HepG2 (cell line): ENCODE results near the gene KDM2B. TPM values are rescaled to one million over a fixed set of nuclear protein-coding genes. Genes with fewer than 3 reads are reported as not detected.
A peak's percentile ranks its signal among the peaks of the same experiment; 100 is the strongest.

ENCODE experiments used
- ATF7-NPFF ChIP-seq: sonication (generic); formaldehyde crosslinking; IDR thresholded peaks from 2 replicates; pipeline ENCODE4 v1.8.1; 2023; ENCODE audit warnings: mild to moderate bottlenecking, low read depth, missing genetic modification reagents, moderate library complexity
- CBFB ChIP-seq: sonication (generic); formaldehyde crosslinking; IDR thresholded peaks from 2 replicates; pipeline ENCODE4 v1.4.0; 2020; ENCODE audit warnings: missing genetic modification reagents
- ELF4 ChIP-seq: sonication (generic); formaldehyde crosslinking; IDR thresholded peaks from 2 replicates; pipeline ENCODE4 v1.5.0; 2020; ENCODE audit warnings: missing genetic modification reagents, mild to moderate bottlenecking, moderate library complexity, borderline replicate concordance
- FOXA1 ChIP-seq, 2 experiments: fragments of 450-650 bp in 1 of 2; sonication (generic) in 1 of 2; formaldehyde crosslinking in 1 of 2; IDR thresholded peaks; 2 replicates each; pipeline versions ENCODE4 v1.4.0 to v1.6.1; 2016 to 2020; ENCODE audit warnings: missing genetic modification reagents in 1 of 2
- GFI1 ChIP-seq: sonication (generic); formaldehyde crosslinking; IDR thresholded peaks from 2 replicates; pipeline ENCODE4 v1.5.0; 2020; ENCODE audit warnings: missing genetic modification reagents, mild to moderate bottlenecking, borderline replicate concordance
- NCOA1 ChIP-seq: sonication (generic); formaldehyde crosslinking; IDR thresholded peaks from 2 replicates; pipeline ENCODE4 v1.9.0; 2021; ENCODE audit warnings: missing genetic modification reagents
- YEATS4 ChIP-seq: sonication (generic); formaldehyde crosslinking; IDR thresholded peaks from 2 replicates; pipeline ENCODE4 v1.4.0; 2020; ENCODE audit warnings: missing genetic modification reagents, borderline replicate concordance
- ZBTB1 ChIP-seq: sonication (generic); formaldehyde crosslinking; IDR thresholded peaks from 2 replicates; pipeline ENCODE4 v1.4.0; 2020; ENCODE audit warnings: missing genetic modification reagents, borderline replicate concordance
- ZBTB3 ChIP-seq: sonication (generic); formaldehyde crosslinking; IDR thresholded peaks from 2 replicates; pipeline ENCODE4 v1.4.0; 2020; ENCODE audit warnings: low read depth, mild to moderate bottlenecking, moderate library complexity, missing genetic modification reagents, borderline replicate concordance
- ZNF263 ChIP-seq: sonication (generic); formaldehyde crosslinking; IDR thresholded peaks from 2 replicates; pipeline ENCODE4 v1.4.0; 2020; ENCODE audit warnings: missing genetic modification reagents
- ZNF274 ChIP-seq: sonication (generic); formaldehyde crosslinking; IDR thresholded peaks from 2 replicates; pipeline ENCODE4 v1.5.1; 2020; ENCODE audit warnings: mild to moderate bottlenecking, missing genetic modification reagents
- ZNF713 ChIP-seq: sonication (generic); formaldehyde crosslinking; IDR thresholded peaks from 2 replicates; pipeline ENCODE4 v1.4.0; 2020; ENCODE audit warnings: mild to moderate bottlenecking, missing genetic modification reagents
- polyA plus RNA-seq, 8 experiments: library from polyadenylated mRNA; depleted of rRNA in 3 of 8; stranded (reverse) in 7 of 8; unstranded in 1 of 8; fragments of >200 nt; fragmentation: Illumina TruSeq in 4 of 8; extraction: Trizol in 4 of 8; gene quantifications; 2 replicates each; pipeline versions ENCODE4 v1.2.1 to v1.2.3, GENCODE V29; 2011 to 2016; ENCODE audit warnings: low read depth in 4 of 8, missing spikeins in 1 of 8, mixed read lengths in 1 of 8; ENCODE audit not compliant: insufficient read depth in 1 of 8
- total RNA-seq, 5 experiments: library from RNA; depleted of rRNA; stranded (reverse); fragments of >200 nt; fragmentation: Illumina TruSeq; extraction: Trizol; gene quantifications; 2 replicates each; pipeline ENCODE4 v1.2.3, GENCODE V29; 2016; ENCODE audit warnings: low read depth in 1 of 5
- TF ChIP-seq, protein P1 (sequence below): sonication (generic); formaldehyde crosslinking; IDR thresholded peaks from one replicate; pipeline ENCODE4 v1.5.1; 2020; ENCODE audit warnings: mild to moderate bottlenecking, missing genetic modification reagents; ENCODE audit errors: not compliant biosample characterization
- TF ChIP-seq, protein P2 (sequence below): IDR thresholded peaks from 2 replicates; pipeline ENCODE4 v1.6.1; 2016; ENCODE audit warnings: low read depth, borderline replicate concordance
- TF ChIP-seq, protein P3 (sequence below): sonication (generic); formaldehyde crosslinking; IDR thresholded peaks from 2 replicates; pipeline ENCODE4 v1.4.0; 2020; ENCODE audit warnings: mild to moderate bottlenecking, missing genetic modification reagents
- TF ChIP-seq, protein P4 (sequence below): sonication (generic); formaldehyde crosslinking; IDR thresholded peaks from 2 replicates; pipeline ENCODE4 v1.4.0; 2020; ENCODE audit warnings: missing genetic modification reagents

The KDM2B gene
- total and polyA plus RNA-seq, 2 of the 13 experiments (the other 11 are each of a cell fraction or from before 2014, with no cell fraction given): 17.5 to 26.1 TPM

DNA sequence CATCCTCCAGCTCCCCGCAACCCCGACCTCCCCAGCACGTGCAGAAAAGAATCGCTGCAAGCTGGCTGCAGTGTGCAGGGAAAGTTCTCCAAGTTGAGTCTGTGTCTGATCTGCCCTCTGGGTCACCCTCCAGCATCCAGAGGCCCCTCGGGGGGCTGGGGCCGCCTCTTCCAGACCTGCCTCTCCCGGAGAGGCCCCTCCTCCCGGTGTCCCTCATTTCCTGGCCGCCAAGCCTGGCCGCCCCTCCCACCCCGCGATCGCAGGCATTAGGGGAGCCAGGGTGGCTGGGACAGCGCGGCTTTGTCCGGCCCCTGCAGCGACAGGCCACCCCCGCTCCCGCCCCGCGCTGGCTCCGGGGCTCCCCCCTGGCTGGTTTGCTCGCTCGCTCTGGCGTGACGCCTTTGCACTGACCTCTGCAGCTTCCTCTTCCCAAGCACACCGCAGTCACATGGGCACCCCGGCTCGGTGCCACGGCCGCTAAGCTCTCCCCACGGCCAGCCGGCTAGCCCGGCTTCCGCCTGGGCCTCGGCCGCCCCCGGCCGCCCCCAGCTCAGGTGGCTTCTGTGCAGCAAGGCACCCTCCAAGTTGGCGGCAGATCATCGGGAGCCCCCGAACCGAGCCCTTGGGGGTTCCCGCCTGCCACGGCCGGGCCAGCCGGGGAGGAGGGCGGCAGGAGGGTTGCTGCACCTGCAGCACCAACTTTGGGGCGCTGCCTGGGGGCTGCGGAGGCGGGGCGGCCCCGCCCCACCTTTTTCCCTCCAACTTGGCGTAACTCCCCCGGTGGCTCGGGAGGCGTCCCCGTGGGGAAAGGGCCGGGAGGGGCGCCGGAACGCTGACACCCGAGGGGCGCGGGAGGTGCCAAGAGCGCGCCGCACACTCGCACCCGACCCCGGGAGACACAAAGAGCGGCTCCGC lies 43.7 kb downstream of the KDM2B start (continued):
- TF ChIP-seq NCOA1 (CRISPR knock-in tag) (no peak), YEATS4 (CRISPR knock-in tag) (peak; percentile 84; the same call in 1 of the 2 replicates), ZBTB3 (CRISPR knock-in tag) (0 out of 2 replicates have a peak, but pooled peaks have one; percentile 53), ZNF274 (CRISPR knock-in tag) (peak; percentile 81), ATF7-NPFF (CRISPR knock-in tag) (peak; percentile 25; the same call in 1 of the 2 replicates), CBFB (CRISPR knock-in tag) (0 out of 2 replicates have a peak, but pooled peaks have one; percentile 48), ZNF713 (CRISPR knock-in tag) (no peak), ZNF263 (CRISPR knock-in tag) (no peak), FOXA1 (IDR thresholded peaks at IDR 0.05) (no peak), FOXA1 (CRISPR knock-in tag; IDR thresholded peaks at IDR 0.05) (peak; percentile 36), ELF4 (CRISPR knock-in tag) (peak; percentile 51; the same call in 1 of the 2 replicates), GFI1 (peak; percentile 78; the same call in 1 of the 2 replicates), ZBTB1 (CRISPR knock-in tag) (no peak)
- TF ChIP-seq, protein P1, sequence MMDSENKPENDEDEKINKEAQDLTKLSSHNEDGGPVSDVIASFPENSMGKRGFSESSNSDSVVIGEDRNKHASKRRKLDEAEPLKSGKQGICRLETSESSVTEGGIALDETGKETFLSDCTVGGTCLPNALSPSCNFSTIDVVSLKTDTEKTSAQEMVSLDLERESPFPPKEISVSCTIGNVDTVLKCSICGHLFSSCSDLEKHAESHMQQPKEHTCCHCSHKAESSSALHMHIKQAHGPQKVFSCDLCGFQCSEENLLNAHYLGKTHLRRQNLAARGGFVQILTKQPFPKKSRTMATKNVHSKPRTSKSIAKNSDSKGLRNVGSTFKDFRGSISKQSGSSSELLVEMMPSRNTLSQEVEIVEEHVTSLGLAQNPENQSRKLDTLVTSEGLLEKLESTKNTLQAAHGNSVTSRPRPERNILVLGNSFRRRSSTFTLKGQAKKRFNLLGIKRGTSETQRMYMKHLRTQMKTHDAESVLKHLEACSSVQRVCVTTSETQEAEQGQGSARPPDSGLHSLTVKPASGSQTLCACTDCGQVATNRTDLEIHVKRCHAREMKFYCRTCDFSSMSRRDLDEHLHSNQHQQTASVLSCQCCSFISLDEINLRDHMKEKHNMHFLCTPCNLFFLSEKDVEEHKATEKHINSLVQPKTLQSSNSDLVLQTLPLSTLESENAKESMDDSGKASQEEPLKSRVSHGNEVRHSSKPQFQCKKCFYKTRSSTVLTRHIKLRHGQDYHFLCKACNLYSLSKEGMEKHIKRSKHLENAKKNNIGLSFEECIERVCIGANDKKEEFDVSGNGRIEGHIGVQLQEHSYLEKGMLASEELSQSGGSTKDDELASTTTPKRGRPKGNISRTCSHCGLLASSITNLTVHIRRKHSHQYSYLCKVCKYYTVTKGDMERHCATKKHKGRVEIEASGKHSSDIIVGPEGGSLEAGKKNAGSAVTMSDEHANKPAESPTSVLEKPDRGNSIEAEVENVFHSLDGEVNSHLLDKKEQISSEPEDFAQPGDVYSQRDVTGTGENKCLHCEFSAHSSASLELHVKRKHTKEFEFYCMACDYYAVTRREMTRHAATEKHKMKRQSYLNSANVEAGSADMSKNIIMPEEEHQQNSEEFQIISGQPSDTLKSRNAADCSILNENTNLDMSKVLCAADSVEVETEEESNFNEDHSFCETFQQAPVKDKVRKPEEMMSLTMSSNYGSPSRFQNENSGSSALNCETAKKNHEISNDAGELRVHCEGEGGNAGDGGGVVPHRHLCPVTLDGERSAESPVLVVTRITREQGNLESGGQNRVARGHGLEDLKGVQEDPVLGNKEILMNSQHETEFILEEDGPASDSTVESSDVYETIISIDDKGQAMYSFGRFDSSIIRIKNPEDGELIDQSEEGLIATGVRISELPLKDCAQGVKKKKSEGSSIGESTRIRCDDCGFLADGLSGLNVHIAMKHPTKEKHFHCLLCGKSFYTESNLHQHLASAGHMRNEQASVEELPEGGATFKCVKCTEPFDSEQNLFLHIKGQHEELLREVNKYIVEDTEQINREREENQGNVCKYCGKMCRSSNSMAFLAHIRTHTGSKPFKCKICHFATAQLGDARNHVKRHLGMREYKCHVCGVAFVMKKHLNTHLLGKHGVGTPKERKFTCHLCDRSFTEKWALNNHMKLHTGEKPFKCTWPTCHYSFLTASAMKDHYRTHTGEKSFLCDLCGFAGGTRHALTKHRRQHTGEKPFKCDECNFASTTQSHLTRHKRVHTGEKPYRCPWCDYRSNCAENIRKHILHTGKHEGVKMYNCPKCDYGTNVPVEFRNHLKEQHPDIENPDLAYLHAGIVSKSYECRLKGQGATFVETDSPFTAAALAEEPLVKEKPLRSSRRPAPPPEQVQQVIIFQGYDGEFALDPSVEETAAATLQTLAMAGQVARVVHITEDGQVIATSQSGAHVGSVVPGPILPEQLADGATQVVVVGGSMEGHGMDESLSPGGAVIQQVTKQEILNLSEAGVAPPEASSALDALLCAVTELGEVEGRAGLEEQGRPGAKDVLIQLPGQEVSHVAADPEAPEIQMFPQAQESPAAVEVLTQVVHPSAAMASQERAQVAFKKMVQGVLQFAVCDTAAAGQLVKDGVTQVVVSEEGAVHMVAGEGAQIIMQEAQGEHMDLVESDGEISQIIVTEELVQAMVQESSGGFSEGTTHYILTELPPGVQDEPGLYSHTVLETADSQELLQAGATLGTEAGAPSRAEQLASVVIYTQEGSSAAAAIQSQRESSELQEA: peak; percentile 93
- TF ChIP-seq, protein P2, sequence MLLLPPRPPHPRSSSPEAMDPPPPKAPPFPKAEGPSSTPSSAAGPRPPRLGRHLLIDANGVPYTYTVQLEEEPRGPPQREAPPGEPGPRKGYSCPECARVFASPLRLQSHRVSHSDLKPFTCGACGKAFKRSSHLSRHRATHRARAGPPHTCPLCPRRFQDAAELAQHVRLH (CRISPR knock-in tag): peak; percentile 47; the same call in 1 of the 2 replicates
- TF ChIP-seq, protein P3, sequence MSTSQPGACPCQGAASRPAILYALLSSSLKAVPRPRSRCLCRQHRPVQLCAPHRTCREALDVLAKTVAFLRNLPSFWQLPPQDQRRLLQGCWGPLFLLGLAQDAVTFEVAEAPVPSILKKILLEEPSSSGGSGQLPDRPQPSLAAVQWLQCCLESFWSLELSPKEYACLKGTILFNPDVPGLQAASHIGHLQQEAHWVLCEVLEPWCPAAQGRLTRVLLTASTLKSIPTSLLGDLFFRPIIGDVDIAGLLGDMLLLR (CRISPR knock-in tag): peak; percentile 74; the same call in 1 of the 2 replicates
- TF ChIP-seq, protein P4, sequence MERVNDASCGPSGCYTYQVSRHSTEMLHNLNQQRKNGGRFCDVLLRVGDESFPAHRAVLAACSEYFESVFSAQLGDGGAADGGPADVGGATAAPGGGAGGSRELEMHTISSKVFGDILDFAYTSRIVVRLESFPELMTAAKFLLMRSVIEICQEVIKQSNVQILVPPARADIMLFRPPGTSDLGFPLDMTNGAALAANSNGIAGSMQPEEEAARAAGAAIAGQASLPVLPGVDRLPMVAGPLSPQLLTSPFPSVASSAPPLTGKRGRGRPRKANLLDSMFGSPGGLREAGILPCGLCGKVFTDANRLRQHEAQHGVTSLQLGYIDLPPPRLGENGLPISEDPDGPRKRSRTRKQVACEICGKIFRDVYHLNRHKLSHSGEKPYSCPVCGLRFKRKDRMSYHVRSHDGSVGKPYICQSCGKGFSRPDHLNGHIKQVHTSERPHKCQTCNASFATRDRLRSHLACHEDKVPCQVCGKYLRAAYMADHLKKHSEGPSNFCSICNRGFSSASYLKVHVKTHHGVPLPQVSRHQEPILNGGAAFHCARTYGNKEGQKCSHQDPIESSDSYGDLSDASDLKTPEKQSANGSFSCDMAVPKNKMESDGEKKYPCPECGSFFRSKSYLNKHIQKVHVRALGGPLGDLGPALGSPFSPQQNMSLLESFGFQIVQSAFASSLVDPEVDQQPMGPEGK: peak; percentile 93; the same call in 1 of the 2 replicates
